IMR-90 (cell line): ENCODE data around the gene TMX2.

Experiments
- CEBPB ChIP-seq: IDR thresholded peaks from 2 replicates; pipeline ENCODE4 v1.6.1; 2012; ENCODE audit warnings: low read depth, low read length, improper control_type of control experiment
- CTCF ChIP-seq: conservative IDR thresholded peaks from 2 replicates; pipeline ENCODE4 v1.5.1; 2012; ENCODE audit warnings: mild to moderate bottlenecking, low read depth, low read length, improper control_type of control experiment
- MAZ ChIP-seq: IDR thresholded peaks from 2 replicates; pipeline ENCODE4 v1.6.1; 2012; ENCODE audit warnings: low read depth, mild to moderate bottlenecking, low read length, improper control_type of control experiment, moderate library complexity, borderline replicate concordance
- POLR2A ChIP-seq: IDR thresholded peaks from 2 replicates; pipeline ENCODE4 v1.6.1; 2012; ENCODE audit warnings: mild to moderate bottlenecking, low read depth, low read length

- no peak for TF ChIP-seq CEBPB
- TF ChIP-seq POLR2A, result no peak
- TF ChIP-seq CTCF, result no peak
- TF ChIP-seq MAZ, result no peak
These were observed 31.2 kb upstream of the TMX2 start for GRCh38 chr11:57681168-57681567.
